Tibial artery (tissue), 4 donors: Measurements from ENCODE around the gene AIG1.
"Not testable (repeated sequence)": the region's sequence is repeated elsewhere in the genome, so short reads cannot be mapped to it uniquely, and the experiment has no call there.

ENCODE experiments used
- DNase-seq, 2 donors: peaks; one replicate each; pipeline ENCODE4 v3.0.0-alpha.2; 2019
- H3K27ac ChIP-seq, 2 donors: fragments of 200-600 bp; sonication (generic) in 1 of 2; 1 replicate in 1 of 2; 2 replicates in 1 of 2; pipeline ENCODE4 v1.5.1; 2018 to 2019; ENCODE audit warnings: mild to moderate bottlenecking in 1 of 2
- H3K27me3 ChIP-seq, 2 donors: fragments of 200-600 bp; sonication (generic) in 1 of 2; one replicate each; pipeline versions ENCODE4 v1.5.1 to v1.6.0; 2016 to 2019
- H3K36me3 ChIP-seq, 3 donors: fragments of 200-600 bp; sonication (generic) in 2 of 3; one replicate each; pipeline ENCODE4 v1.5.1; 2016 to 2019; ENCODE audit warnings: mild to moderate bottlenecking in 2 of 3
- H3K4me1 ChIP-seq, 4 donors: fragments of 200-600 bp; sonication (generic) in 2 of 4; 1 replicate in 3 of 4; 2 replicates in 1 of 4; pipeline ENCODE4 v1.5.1; 2016 to 2019
- H3K4me3 ChIP-seq, 2 donors: fragments of 200-600 bp; sonication (generic) in 1 of 2; 1 replicate in 1 of 2; 2 replicates in 1 of 2; pipeline ENCODE4 v1.5.1; 2018 to 2019; ENCODE audit warnings: mild to moderate bottlenecking in 2 of 2
- H3K9me3 ChIP-seq, 3 donors: fragments of 200-600 bp; sonication (generic) in 1 of 3; one replicate each; pipeline ENCODE4 v1.5.1; 2016 to 2019
- CTCF ChIP-seq, 2 experiments: fragments of 200-600 bp in 1 of 2; fragments of 450-650 bp in 1 of 2; IDR thresholded peaks; one replicate each; pipeline ENCODE4 v1.5.1; 2017 to 2019; ENCODE audit warnings: antibody characterized with exemption in 2 of 2, mild to moderate bottlenecking in 1 of 2, moderate library complexity in 1 of 2
- intact Hi-C: fragments of 100-400 bp; cut with DNase I; formaldehyde crosslinking; loops from one replicate; pipeline ENCODE4 v1.15.0; 2023; ENCODE audit warnings: low total_unique reads

The AIG1 gene

GRCh38 chr6:143139239-143139784 lies 78.6 kb downstream of the AIG1 start:
- H3K27ac ChIP-seq = peak overlapping the region in 1 of 2 donors; percentile 21

GRCh38 chr6:143139884-143140283 lies 79.2 kb downstream of the AIG1 start:
- H3K9me3 ChIP-seq, DNase-seq, intact Hi-C loops, H3K4me3 ChIP-seq, H3K27me3 ChIP-seq: not testable (repeated sequence)
- Histone ChIP-seq H3K4me1 (peaks cover 0 to 34% (median 2%) of the 10 kb centered on the region in 4 donors), H3K36me3 (peaks cover 0 to 14% (median 10%) of the 10 kb centered on the region in 3 donors), H3K27ac (peak overlapping the region in 1 of 2 donors; percentile 4)

More at GRCh38 chr6:143139239-143139784, 78.6 kb downstream of the AIG1 start:
- Histone ChIP-seq H3K27me3 (no peaks in the 10 kb centered on the region), H3K4me1 (peaks cover 0 to 35% (median 2%) of the 10 kb centered on the region in 4 donors), H3K36me3 (peaks cover 0 to 14% (median 10%) of the 10 kb centered on the region in 3 donors), H3K9me3 (no peaks in the 10 kb centered on the region), H3K4me3 (no peak overlapping the region)
- TF ChIP-seq CTCF (IDR thresholded peaks at IDR 0.05) = no peak
- no peak for DNase-seq
- intact Hi-C loops = no loop called here

GRCh38 chr6:143140767-143141166 lies 80.1 kb downstream of the AIG1 start:
- intact Hi-C loops = no loop called here
- Histone ChIP-seq H3K4me1 (peaks cover 0 to 25% (median under 1%) of the 10 kb centered on the region in 4 donors), H3K27me3 (no peaks in the 10 kb centered on the region), H3K4me3 (no peak overlapping the region), H3K27ac (no peak overlapping the region), H3K9me3 (no peaks in the 10 kb centered on the region), H3K36me3 (peaks cover 0 to 14% (median 10%) of the 10 kb centered on the region in 3 donors)
- no peak for DNase-seq
- TF ChIP-seq CTCF (IDR thresholded peaks at IDR 0.05) = no peak

GRCh38 chr6:143141442-143141841 lies 80.8 kb downstream of the AIG1 start:
- H3K4me3 ChIP-seq = no peak overlapping the region
- H3K36me3 ChIP-seq = peaks cover 0 to 14% (median 10%) of the 10 kb centered on the region in 3 donors
- no peak for DNase-seq
- TF ChIP-seq CTCF (IDR thresholded peaks at IDR 0.05) = no peak
- peaks cover 0 to 18% (median 0%) of the 10 kb centered on the region in 4 donors for H3K4me1 ChIP-seq
- H3K27ac ChIP-seq = no peak overlapping the region
- intact Hi-C loops = no loop called here
- H3K27me3 ChIP-seq = no peaks in the 10 kb centered on the region
- no peaks in the 10 kb centered on the region for H3K9me3 ChIP-seq

- TF ChIP-seq CTCF (IDR thresholded peaks at IDR 0.05) = no peak
- Histone ChIP-seq H3K27me3 (no peaks in the 10 kb centered on the region), H3K36me3 (no peaks in the 10 kb centered on the region), H3K4me1 (no peaks in the 10 kb centered on the region), H3K27ac (no peak overlapping the region), H3K4me3 (no peak overlapping the region), H3K9me3 (no peaks in the 10 kb centered on the region)
- DNase-seq = no peak
- intact Hi-C loops = no loop called here
Measured at GRCh38 chr6:143146186-143146851, 85.6 kb downstream of the AIG1 start.

GRCh38 chr6:143149771-143150170 lies 89.1 kb downstream of the AIG1 start:
- Histone ChIP-seq H3K4me1 (no peaks in the 10 kb centered on the region), H3K27ac (no peak overlapping the region)
- intact Hi-C loops = no loop called here

More at GRCh38 chr6:143149771-143150170, 89.1 kb downstream of the AIG1 start:
- Histone ChIP-seq H3K36me3 (no peaks in the 10 kb centered on the region), H3K9me3 (no peaks in the 10 kb centered on the region), H3K4me3 (no peak overlapping the region), H3K27me3 (no peaks in the 10 kb centered on the region)
- TF ChIP-seq CTCF (IDR thresholded peaks at IDR 0.05) = no peak
- DNase-seq = no peak
